Transverse colon (tissue), 4 donors: ENCODE data around the gene MAPKAP1. TPM values are rescaled to one million over a fixed set of nuclear protein-coding genes. Genes with fewer than 3 reads are reported as not detected.

ENCODE experiments used
- DNase-seq: peaks from one replicate; pipeline ENCODE4 v3.0.0-alpha.2; 2019
- H3K27ac ChIP-seq, 4 donors: fragments of 200-600 bp; sonication (generic); 2 replicates each; pipeline ENCODE4 v1.5.1; 2016 to 2018; ENCODE audit warnings: inconsistent platforms in 4 of 4
- H3K27me3 ChIP-seq: fragments of 200-600 bp; sonication (generic); 2 replicates; pipeline ENCODE4 v1.5.1; 2017; ENCODE audit warnings: inconsistent platforms
- H3K36me3 ChIP-seq, 4 donors: fragments of 200-600 bp; sonication (generic); 2 replicates each; pipeline ENCODE4 v1.5.1; 2017 to 2019; ENCODE audit warnings: inconsistent platforms in 4 of 4
- H3K4me1 ChIP-seq, 4 donors: fragments of 200-600 bp; sonication (generic); 2 replicates each; pipeline ENCODE4 v1.5.1; 2017 to 2020; ENCODE audit warnings: inconsistent platforms in 4 of 4
- H3K4me3 ChIP-seq, 4 donors: fragments of 200-600 bp; sonication (generic); 1 replicate in 1 of 4; 2 replicates in 3 of 4; pipeline versions ENCODE4 v1.5.1 to v1.6.1; 2017 to 2019; ENCODE audit warnings: inconsistent platforms in 4 of 4
- H3K9me3 ChIP-seq, 2 donors: fragments of 200-600 bp; sonication (generic); 2 replicates each; pipeline ENCODE4 v1.5.1; 2017 to 2019; ENCODE audit warnings: inconsistent platforms in 2 of 2
- CTCF ChIP-seq, 5 experiments: fragments of 200-600 bp in 3 of 5; fragments of 450-650 bp in 2 of 5; sonication (generic) in 3 of 5; IDR thresholded peaks; 1 replicate in 2 of 5; 2 replicates in 3 of 5; pipeline ENCODE4 v1.5.1; 2016 to 2017; ENCODE audit warnings: antibody characterized with exemption in 5 of 5, inconsistent platforms in 3 of 5, mild to moderate bottlenecking in 2 of 5, moderate library complexity in 1 of 5
- EP300 ChIP-seq: sonication (generic); formaldehyde crosslinking; IDR thresholded peaks from one replicate; pipeline ENCODE4 v1.6.1; 2017; ENCODE audit warnings: antibody characterized with exemption, low read depth
- POLR2A ChIP-seq: fragments of 450-650 bp; IDR thresholded peaks from one replicate; pipeline ENCODE4 v1.6.1; 2016; ENCODE audit warnings: antibody characterized with exemption, mild to moderate bottlenecking, moderate library complexity
- POLR2AphosphoS5 ChIP-seq, 3 donors: sonication (generic); formaldehyde crosslinking; IDR thresholded peaks; one replicate each; pipeline ENCODE4 v1.6.1; 2016; ENCODE audit warnings: antibody characterized with exemption in 3 of 3
- WGBS, 2 donors: methylation state at CpG; one replicate each; pipeline ENCODE4 v1.1.5; 2018; ENCODE audit warnings: low coverage in 1 of 2; 5-methylcytosine and 5-hydroxymethylcytosine counted together
- in situ Hi-C, 4 donors: fragments of 200-750 bp; cut with MboI; loops; one replicate each; pipeline versions ENCODE4 v1.15.0 to v1.15.1; 2017; ENCODE audit warnings: low sequenced_read_pairs in 3 of 4, low pct_ligation_motif_present in 1 of 4, low pct_unique_long_range_greater_than_20kb in 1 of 4
- intact Hi-C: fragments of 100-400 bp; cut with DNase I; formaldehyde crosslinking; loops from one replicate; pipeline ENCODE4 v1.15.1; 2023; ENCODE audit warnings: low total_unique reads
- total RNA-seq, 4 donors: library from RNA; depleted of rRNA; stranded (reverse); fragments of >200 nt; gene quantifications; one replicate each; pipeline ENCODE4 v1.1.0, GENCODE V29; 2016

Gene MAPKAP1
- total RNA-seq, 4 donors from 2014 or later: 59.8 to 83.4 (median 71.2) TPM

- Histone ChIP-seq H3K4me1 (peaks cover 0 to 5% (median 0%) of the 10 kb centered on the region in 4 donors), H3K27me3 (no peaks in the 10 kb centered on the region), H3K36me3 (no peaks in the 10 kb centered on the region), H3K4me3 (no peak overlapping the region), H3K9me3 (no peaks in the 10 kb centered on the region), H3K27ac (no peak overlapping the region)
- intact Hi-C loops (no loop called here), in situ Hi-C loops (loop anchor here (25.0 kb wide), 4 partner anchors 216 to 966 kb away; no protein-coding TSS in a partner anchor)
- no peak for TF ChIP-seq POLR2AphosphoS5 (IDR thresholded peaks at IDR 0.05)
- no peak for TF ChIP-seq CTCF (IDR thresholded peaks at IDR 0.05)
- WGBS, 2 donors: 80 to 89% methylated on average over 2 to 13 of the region's 13 CpGs
- no peak for DNase-seq
These were observed 285.3 kb downstream of the MAPKAP1 start for GRCh38 chr9:125421591-125422181.

DNA sequence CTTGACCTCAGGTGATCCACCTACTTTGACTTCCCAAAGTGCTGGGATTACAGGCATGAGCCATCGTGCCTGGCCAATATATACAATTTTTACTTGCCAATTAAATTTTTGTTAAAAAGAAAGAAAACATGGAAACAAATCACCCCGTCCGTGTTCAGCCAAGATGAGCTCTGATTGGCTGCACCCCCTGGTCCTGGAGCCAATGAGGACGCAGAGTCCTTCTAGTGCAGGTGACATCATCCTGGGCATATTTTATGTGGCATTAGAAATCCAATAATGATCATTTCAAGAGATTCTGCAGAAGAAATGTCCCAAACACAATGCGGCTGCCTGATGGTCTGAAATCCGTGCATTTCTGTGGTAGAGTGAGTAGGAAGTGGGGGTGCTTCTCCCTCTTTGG lies 285.8 kb downstream of the MAPKAP1 start:
- no peak overlapping the region for H3K27ac ChIP-seq
- no peak for DNase-seq
- H3K4me3 ChIP-seq: no peak overlapping the region
- H3K4me1 ChIP-seq: peaks cover 0 to 5% (median 1%) of the 10 kb centered on the region in 4 donors
- no peak for TF ChIP-seq POLR2A
- no peak for TF ChIP-seq CTCF (IDR thresholded peaks at IDR 0.05)
- TF ChIP-seq EP300: no peak
- no peak for TF ChIP-seq POLR2AphosphoS5 (IDR thresholded peaks at IDR 0.05)
- 82 to 89% methylated on average over 4 to 6 of the region's 6 CpGs for WGBS, 2 donors
- in situ Hi-C loops (loop anchor here (25.0 kb wide), 4 partner anchors 216 to 966 kb away; no protein-coding TSS in a partner anchor), intact Hi-C loops (no loop called here)
- H3K36me3 ChIP-seq: no peaks in the 10 kb centered on the region
- H3K27me3 ChIP-seq: no peaks in the 10 kb centered on the region
- no peaks in the 10 kb centered on the region for H3K9me3 ChIP-seq

DNA sequence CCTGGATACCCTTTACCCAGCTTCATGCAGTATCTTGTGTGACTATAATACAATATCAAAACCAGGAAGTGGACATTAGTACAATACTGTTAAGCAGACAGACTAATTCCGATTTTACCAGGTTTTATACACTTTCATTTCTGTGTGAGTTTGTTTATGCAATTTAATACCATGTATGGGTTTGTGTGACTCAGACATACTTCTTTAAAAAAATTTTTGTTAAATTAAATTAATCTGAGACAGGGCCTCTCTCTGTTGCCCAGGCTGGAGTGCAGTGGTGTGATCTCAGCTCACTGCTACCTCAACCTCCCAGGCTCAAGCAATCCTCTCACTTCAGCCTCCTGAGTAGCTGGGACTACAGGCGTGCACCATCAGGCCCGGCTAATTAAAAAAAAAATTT lies 288.6 kb downstream of the MAPKAP1 start:
- TF ChIP-seq POLR2AphosphoS5 (IDR thresholded peaks at IDR 0.05) (no peak), CTCF (IDR thresholded peaks at IDR 0.05) (no peak), EP300 (no peak), POLR2A (no peak)
- no peaks in the 10 kb centered on the region for H3K27me3 ChIP-seq
- no peak overlapping the region for H3K4me3 ChIP-seq
- no peak overlapping the region for H3K27ac ChIP-seq
- H3K4me1 ChIP-seq: peaks cover 0 to 2% (median 0%) of the 10 kb centered on the region in 4 donors
- WGBS, 2 donors: 50 to 79% methylated on average over 1 to 3 of the region's 3 CpGs
- in situ Hi-C loops (loop anchor here (10.0 to 25.0 kb wide), 5 partner anchors 136 to 969 kb away; no protein-coding TSS in a partner anchor), intact Hi-C loops (no loop called here)
- no peaks in the 10 kb centered on the region for H3K36me3 ChIP-seq
- no peaks in the 10 kb centered on the region for H3K9me3 ChIP-seq
- DNase-seq: no peak

- intact Hi-C loops (no loop called here), in situ Hi-C loops (loop anchor here (10.0 to 25.0 kb wide), 5 partner anchors 138 to 971 kb away; no protein-coding TSS in a partner anchor)
- 83 to 87% methylated on average over 5 to 8 of the region's 8 CpGs for WGBS, 2 donors
- H3K36me3 ChIP-seq: no peaks in the 10 kb centered on the region
- no peaks in the 10 kb centered on the region for H3K27me3 ChIP-seq
- no peaks in the 10 kb centered on the region for H3K9me3 ChIP-seq
- no peak for DNase-seq
- H3K4me1 ChIP-seq: peaks cover 0 to 2% (median 0%) of the 10 kb centered on the region in 4 donors
- no peak overlapping the region for H3K27ac ChIP-seq
- no peak overlapping the region for H3K4me3 ChIP-seq
- TF ChIP-seq CTCF (IDR thresholded peaks at IDR 0.05) (no peak), POLR2A (no peak), POLR2AphosphoS5 (IDR thresholded peaks at IDR 0.05) (no peak), EP300 (no peak)
These were observed 290.5 kb downstream of the MAPKAP1 start for GRCh38 chr9:125416517-125416916.
